ENCODE data around the gene CDH4.

- TF ChIP-seq CTCF (conservative IDR thresholded peaks at IDR 0.05) (no peak), ZFX (IDR thresholded peaks at IDR 0.05) (no peak)
Observed at GRCh38 chr20:61494763-61495575, 242.9 kb downstream of the CDH4 start.

Measured in C4-2B (cell line).